Vagina (tissue), 2 donors: ENCODE results near the gene TCHP.

ENCODE experiments used
- POLR2A ChIP-seq, 2 donors: fragments of 450-650 bp; IDR thresholded peaks; one replicate each; pipeline ENCODE4 v1.6.1; 2017; ENCODE audit warnings: antibody characterized with exemption in 2 of 2, mild to moderate bottlenecking in 2 of 2, moderate library complexity in 2 of 2
- POLR2AphosphoS5 ChIP-seq, 2 donors: sonication (generic); formaldehyde crosslinking; IDR thresholded peaks; one replicate each; pipeline ENCODE4 v1.9.0; 2017; ENCODE audit warnings: antibody characterized with exemption in 2 of 2, mild to moderate bottlenecking in 2 of 2, low read depth in 1 of 2; ENCODE audit not compliant: insufficient read depth in 1 of 2
- TF ChIP-seq, protein P1 (sequence below), 3 experiments: fragments of 450-650 bp in 2 of 3; fragments of 200-600 bp in 1 of 3; sonication (generic) in 1 of 3; IDR thresholded peaks; one replicate each; pipeline ENCODE4 v1.5.1; 2017 to 2019; ENCODE audit warnings: antibody characterized with exemption in 3 of 3, mild to moderate bottlenecking in 2 of 3, moderate library complexity in 2 of 3

- no peak for TF ChIP-seq POLR2A (IDR thresholded peaks at IDR 0.05)
- TF ChIP-seq, protein P1, sequence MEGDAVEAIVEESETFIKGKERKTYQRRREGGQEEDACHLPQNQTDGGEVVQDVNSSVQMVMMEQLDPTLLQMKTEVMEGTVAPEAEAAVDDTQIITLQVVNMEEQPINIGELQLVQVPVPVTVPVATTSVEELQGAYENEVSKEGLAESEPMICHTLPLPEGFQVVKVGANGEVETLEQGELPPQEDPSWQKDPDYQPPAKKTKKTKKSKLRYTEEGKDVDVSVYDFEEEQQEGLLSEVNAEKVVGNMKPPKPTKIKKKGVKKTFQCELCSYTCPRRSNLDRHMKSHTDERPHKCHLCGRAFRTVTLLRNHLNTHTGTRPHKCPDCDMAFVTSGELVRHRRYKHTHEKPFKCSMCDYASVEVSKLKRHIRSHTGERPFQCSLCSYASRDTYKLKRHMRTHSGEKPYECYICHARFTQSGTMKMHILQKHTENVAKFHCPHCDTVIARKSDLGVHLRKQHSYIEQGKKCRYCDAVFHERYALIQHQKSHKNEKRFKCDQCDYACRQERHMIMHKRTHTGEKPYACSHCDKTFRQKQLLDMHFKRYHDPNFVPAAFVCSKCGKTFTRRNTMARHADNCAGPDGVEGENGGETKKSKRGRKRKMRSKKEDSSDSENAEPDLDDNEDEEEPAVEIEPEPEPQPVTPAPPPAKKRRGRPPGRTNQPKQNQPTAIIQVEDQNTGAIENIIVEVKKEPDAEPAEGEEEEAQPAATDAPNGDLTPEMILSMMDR (IDR thresholded peaks at IDR 0.05): no peak
- no peak for TF ChIP-seq POLR2AphosphoS5 (IDR thresholded peaks at IDR 0.05; ENCODE audit: insufficient read depth in 1 of 2, low read depth in 1 of 2)
Observed at GRCh38 chr12:109934026-109934425, 34.0 kb downstream of the TCHP start.
